Head of caudate nucleus (tissue), 42 donors: ENCODE measurements around the gene ILDR2.
A peak's percentile ranks its signal among the peaks of the same experiment; 100 is the strongest.

Experiments
- DNase-seq, 42 donors: peaks; one replicate each; pipeline versions ENCODE4 v3.0.0 to v3.0.0-alpha.2; 2020 to 2021; ENCODE audit warnings: mixed read lengths in 7 of 42
- intact Hi-C: fragments of 100-400 bp; cut with DNase I; formaldehyde crosslinking; loops from one replicate; pipeline ENCODE4 v1.15.0; 2022

ILDR2 gene

GRCh38 chr1:166975361-166976129, at the start of gene ILDR2:
Gene ILDR2 (minus strand): TSS chr1:166975540. CDS start chr1:166975268, 272 bp downstream.
- intact Hi-C loops: no loop called here
- DNase-seq: peak; percentile 32 to 87 (median 70)

- intact Hi-C loops: no loop called here
- no peak for DNase-seq
These were observed 47.0 kb upstream of the ILDR2 start for GRCh38 chr1:167022384-167022783.

GRCh38 chr1:167016100-167016750, 40.9 kb upstream of the ILDR2 start:
- intact Hi-C loops: no loop called here
- no peak for DNase-seq

- intact Hi-C loops: no loop called here
- DNase-seq: no peak
These were observed 38.0 kb upstream of the ILDR2 start for GRCh38 chr1:167013108-167013929.

GRCh38 chr1:167012570-167012969, 37.2 kb upstream of the ILDR2 start:
- no peak for DNase-seq
- intact Hi-C loops: no loop called here

GRCh38 chr1:167011560-167012191, 36.3 kb upstream of the ILDR2 start:
- intact Hi-C loops: no loop called here
- DNase-seq: no peak

GRCh38 chr1:167003711-167004110, 28.4 kb upstream of the ILDR2 start:
- intact Hi-C loops: no loop called here
- DNase-seq: no peak

GRCh38 chr1:167002354-167002753, 27.0 kb upstream of the ILDR2 start:
- no peak for DNase-seq
- intact Hi-C loops: no loop called here

GRCh38 chr1:167000546-167000945, 25.2 kb upstream of the ILDR2 start:
- intact Hi-C loops: no loop called here
- DNase-seq: no peak

GRCh38 chr1:166999500-167000055, 24.2 kb upstream of the ILDR2 start:
- no peak for DNase-seq
- intact Hi-C loops: no loop called here

GRCh38 chr1:166999075-166999474, 23.7 kb upstream of the ILDR2 start:
- intact Hi-C loops: no loop called here
- DNase-seq: no peak

GRCh38 chr1:166988974-166989515, 13.7 kb upstream of the ILDR2 start, which contains the start of gene MAEL:
Gene MAEL (plus strand): TSS chr1:166989280. CDS start chr1:166989353, 73 bp downstream.
- intact Hi-C loops: no loop called here
- DNase-seq: no peak

- no peak for DNase-seq
- intact Hi-C loops: no loop called here
These were observed 6.2 kb upstream of the ILDR2 start for GRCh38 chr1:166981589-166981988.

- intact Hi-C loops: no loop called here
- no peak for DNase-seq
These were observed 5.5 kb upstream of the ILDR2 start for GRCh38 chr1:166980818-166981217.

GRCh38 chr1:166980383-166980782, 5.0 kb upstream of the ILDR2 start:
- intact Hi-C loops: no loop called here
- DNase-seq: no peak

- intact Hi-C loops: no loop called here
- DNase-seq: no peak
These were observed 3.5 kb upstream of the ILDR2 start for GRCh38 chr1:166978821-166979220.

- DNase-seq: no peak
- intact Hi-C loops: no loop called here
These were observed 2.6 kb upstream of the ILDR2 start for GRCh38 chr1:166977951-166978350.

GRCh38 chr1:166974647-166975345, 544 bp downstream of the ILDR2 start:
- DNase-seq: peak in 21 of 42 donors; percentile 9 to 66 (median 26)
- intact Hi-C loops: no loop called here
